Sigmoid colon (tissue), 4 donors: ENCODE measurements around the gene XPNPEP1.

Experiments used
- CTCF ChIP-seq, 4 experiments: fragments of 450-650 bp in 3 of 4; fragments of 200-600 bp in 1 of 4; IDR thresholded peaks; one replicate each; pipeline ENCODE4 v1.5.1; 2016 to 2019; ENCODE audit warnings: antibody characterized with exemption in 4 of 4, mild to moderate bottlenecking in 3 of 4, moderate library complexity in 2 of 4
- EP300 ChIP-seq, 4 donors: sonication (generic); formaldehyde crosslinking; IDR thresholded peaks; one replicate each; pipeline ENCODE4 v1.6.1; 2017; ENCODE audit warnings: antibody characterized with exemption in 4 of 4
- POLR2A ChIP-seq, 2 donors: fragments of 450-650 bp; IDR thresholded peaks; one replicate each; pipeline ENCODE4 v1.6.1; 2016; ENCODE audit warnings: antibody characterized with exemption in 2 of 2, mild to moderate bottlenecking in 2 of 2, moderate library complexity in 2 of 2

GRCh38 chr10:109889867-109890266 lies 33.4 kb downstream of the XPNPEP1 start:
- TF ChIP-seq POLR2A (IDR thresholded peaks at IDR 0.05), result no peak
- TF ChIP-seq CTCF (IDR thresholded peaks at IDR 0.05), result no peak
- TF ChIP-seq EP300 (IDR thresholded peaks at IDR 0.05), result no peak
